ENCODE data around the gene IGFBPL1. TPM values are rescaled to one million over a fixed set of nuclear protein-coding genes. Genes with fewer than 3 reads are reported as not detected.
A peak's percentile ranks its signal among the peaks of the same experiment; 100 is the strongest.

Gene IGFBPL1
- total RNA-seq, 1 donor from 2014 or later: 0.87 TPM

DNA sequence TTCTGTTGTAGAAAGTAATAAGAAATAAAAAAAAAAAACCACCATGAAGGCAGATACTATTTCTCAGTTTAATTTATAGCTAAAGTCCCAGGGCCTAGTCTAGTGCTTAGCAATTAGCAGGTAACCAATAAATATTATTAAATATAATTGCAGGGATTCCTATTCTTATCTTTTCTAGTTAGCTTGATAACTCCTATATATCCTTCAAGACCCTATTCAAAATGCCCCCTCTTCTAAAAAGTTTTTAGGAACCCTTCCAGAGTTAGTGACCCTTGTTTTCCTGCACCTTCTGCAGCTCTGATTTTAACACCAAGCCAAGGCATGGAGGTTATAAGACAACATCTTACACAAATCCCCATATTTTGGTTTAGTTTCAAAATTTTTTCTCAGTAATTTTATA, 56.4 kb downstream of the IGFBPL1 start:
- Histone ChIP-seq H3K27me3 (no peaks in the 10 kb centered on the region), H3K4me3 (no peak overlapping the region), H3K9me3 (no peaks in the 10 kb centered on the region), H3K27ac (no peak overlapping the region), H3K4me1 (no peaks in the 10 kb centered on the region), H3K36me3 (no peaks in the 10 kb centered on the region)
- TF ChIP-seq, protein P1, sequence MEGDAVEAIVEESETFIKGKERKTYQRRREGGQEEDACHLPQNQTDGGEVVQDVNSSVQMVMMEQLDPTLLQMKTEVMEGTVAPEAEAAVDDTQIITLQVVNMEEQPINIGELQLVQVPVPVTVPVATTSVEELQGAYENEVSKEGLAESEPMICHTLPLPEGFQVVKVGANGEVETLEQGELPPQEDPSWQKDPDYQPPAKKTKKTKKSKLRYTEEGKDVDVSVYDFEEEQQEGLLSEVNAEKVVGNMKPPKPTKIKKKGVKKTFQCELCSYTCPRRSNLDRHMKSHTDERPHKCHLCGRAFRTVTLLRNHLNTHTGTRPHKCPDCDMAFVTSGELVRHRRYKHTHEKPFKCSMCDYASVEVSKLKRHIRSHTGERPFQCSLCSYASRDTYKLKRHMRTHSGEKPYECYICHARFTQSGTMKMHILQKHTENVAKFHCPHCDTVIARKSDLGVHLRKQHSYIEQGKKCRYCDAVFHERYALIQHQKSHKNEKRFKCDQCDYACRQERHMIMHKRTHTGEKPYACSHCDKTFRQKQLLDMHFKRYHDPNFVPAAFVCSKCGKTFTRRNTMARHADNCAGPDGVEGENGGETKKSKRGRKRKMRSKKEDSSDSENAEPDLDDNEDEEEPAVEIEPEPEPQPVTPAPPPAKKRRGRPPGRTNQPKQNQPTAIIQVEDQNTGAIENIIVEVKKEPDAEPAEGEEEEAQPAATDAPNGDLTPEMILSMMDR (IDR thresholded peaks at IDR 0.05): no peak
- intact Hi-C loops (cut with DNase I): loop anchor here (10.0 kb wide), 1 partner anchor 453 kb away; no protein-coding TSS in a partner anchor
- ATAC-seq (no peak), DNase-seq (no peak)

DNA sequence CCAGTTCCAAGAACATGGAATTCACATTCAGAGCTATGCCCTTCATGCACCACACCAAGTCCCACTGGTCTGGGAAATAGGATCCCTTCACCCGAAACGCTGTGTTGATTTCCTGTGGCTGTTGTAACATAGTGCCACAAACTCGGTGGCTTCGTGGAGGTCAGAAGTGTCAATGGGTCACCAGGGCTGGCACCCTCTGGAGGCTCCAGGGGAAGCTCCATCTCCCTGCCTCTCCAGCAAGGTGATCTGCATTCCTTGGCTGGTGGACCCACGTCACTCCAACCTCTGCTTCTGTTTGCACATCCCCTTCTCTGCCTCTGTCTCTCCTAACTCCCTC, 60.7 kb downstream of the IGFBPL1 start:
- TF ChIP-seq, protein P1 (IDR thresholded peaks at IDR 0.05): no peak
- no peaks in the 10 kb centered on the region for H3K9me3 ChIP-seq
- H3K27ac ChIP-seq: no peak overlapping the region
- no peaks in the 10 kb centered on the region for H3K27me3 ChIP-seq
- intact Hi-C loops (cut with DNase I): loop anchor here (10.0 kb wide), 1 partner anchor 449 kb away; no protein-coding TSS in a partner anchor
- ATAC-seq (no peak), DNase-seq (no peak)
- H3K36me3 ChIP-seq: no peaks in the 10 kb centered on the region
- H3K4me1 ChIP-seq: no peaks in the 10 kb centered on the region
- no peak overlapping the region for H3K4me3 ChIP-seq

DNA sequence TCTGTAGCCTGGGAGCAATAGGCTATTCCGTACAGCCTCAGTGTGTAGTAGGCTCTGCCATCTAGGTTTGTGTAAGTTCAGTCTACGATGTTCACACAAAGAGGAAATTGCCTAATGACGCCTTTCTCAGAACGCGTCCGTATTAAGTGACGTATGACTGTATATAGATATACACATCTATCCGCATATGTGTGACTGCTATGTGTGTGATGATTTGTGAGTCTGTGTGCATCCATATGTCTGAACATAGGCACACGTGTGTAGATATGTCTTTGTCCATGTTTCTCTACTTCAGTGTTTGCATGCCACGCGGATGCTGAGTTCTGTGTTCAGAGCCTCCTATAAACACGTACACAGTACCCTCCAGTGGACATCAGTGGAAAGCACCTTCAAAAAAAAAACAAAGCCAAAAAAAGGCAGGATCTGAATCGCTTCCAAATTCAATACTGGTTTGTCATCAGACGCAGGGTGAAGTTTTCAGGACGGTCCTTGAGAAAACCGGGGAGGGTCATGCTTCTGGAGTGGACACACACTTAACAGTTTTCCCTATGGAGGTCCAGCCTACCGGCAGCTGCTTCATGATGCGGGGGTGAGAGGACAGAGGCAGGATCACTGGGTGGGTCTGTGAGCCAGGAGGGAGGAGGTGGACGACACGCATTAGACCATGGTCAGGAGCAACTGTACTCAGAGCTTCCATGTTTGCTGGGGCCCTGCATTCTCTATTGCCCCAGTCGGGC, 61.2 kb downstream of the IGFBPL1 start:
- no peaks in the 10 kb centered on the region for H3K27me3 ChIP-seq
- DNase-seq (no peak), ATAC-seq (peak; percentile 88)
- H3K36me3 ChIP-seq: no peaks in the 10 kb centered on the region
- H3K9me3 ChIP-seq: no peaks in the 10 kb centered on the region
- intact Hi-C loops (cut with DNase I): loop anchor here (10.0 kb wide), 1 partner anchor 448 kb away; no protein-coding TSS in a partner anchor
- H3K4me1 ChIP-seq: no peaks in the 10 kb centered on the region
- TF ChIP-seq, protein P1 (IDR thresholded peaks at IDR 0.05): peak; percentile 66
- no peak overlapping the region for H3K27ac ChIP-seq
- no peak overlapping the region for H3K4me3 ChIP-seq

DNA sequence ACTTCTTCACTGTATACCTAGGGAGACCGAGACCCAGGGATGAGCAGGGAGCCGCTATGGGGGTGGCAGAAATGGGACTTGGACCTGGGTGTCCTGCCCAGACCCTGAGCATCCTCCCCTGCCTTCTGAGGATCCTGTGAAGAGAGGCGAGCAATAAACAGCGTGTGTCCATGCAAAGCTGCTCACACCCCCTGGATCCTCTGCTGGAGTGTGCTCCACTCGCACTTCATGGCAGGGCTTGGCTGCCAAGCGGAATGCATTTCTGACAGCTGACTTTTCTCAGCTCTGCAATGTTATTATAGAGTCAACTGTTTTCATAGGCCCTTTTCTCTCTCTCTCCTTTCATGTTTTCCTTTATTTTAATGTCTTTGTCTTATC, 62.8 kb downstream of the IGFBPL1 start:
- Histone ChIP-seq H3K27ac (no peak overlapping the region), H3K9me3 (no peaks in the 10 kb centered on the region), H3K27me3 (no peaks in the 10 kb centered on the region), H3K4me3 (no peak overlapping the region), H3K36me3 (no peaks in the 10 kb centered on the region), H3K4me1 (no peaks in the 10 kb centered on the region)
- DNase-seq (no peak), ATAC-seq (peak; percentile 49)
- intact Hi-C loops (cut with DNase I): loop anchor here (10.0 kb wide), 1 partner anchor 447 kb away; no protein-coding TSS in a partner anchor
- TF ChIP-seq, protein P1 (IDR thresholded peaks at IDR 0.05): no peak

DNA sequence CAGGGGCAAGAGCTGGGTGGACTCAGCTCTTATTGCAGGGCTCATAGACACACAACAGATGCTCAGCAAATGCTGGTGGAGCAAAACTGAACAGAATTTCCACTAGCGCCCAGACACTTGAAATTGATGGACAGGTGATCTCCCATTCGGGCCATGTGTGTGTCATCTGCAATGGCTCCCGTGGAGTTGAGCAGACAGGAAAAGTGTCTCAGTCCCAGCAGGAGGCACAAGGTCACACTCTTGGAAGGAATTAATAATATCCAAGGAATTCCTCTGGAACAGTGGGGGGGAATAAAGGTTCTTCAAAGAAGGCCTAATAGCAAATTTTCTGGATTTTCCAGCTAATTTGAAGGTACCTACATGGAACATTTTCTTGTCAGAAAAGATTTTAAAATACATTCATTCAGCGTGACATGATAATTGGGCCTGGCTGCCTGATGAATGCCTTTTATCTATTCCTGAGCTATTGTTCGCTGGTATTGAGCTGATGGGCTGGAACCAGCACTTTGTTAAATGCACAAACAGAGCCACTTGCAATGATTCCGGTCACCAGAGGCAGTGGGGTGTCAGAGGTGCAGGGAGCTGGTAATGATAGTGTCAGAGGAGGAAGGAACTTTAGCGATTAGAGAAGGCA, 63.3 kb downstream of the IGFBPL1 start:
- intact Hi-C loops (cut with DNase I): loop anchor here (10.0 kb wide), 1 partner anchor 446 kb away; no protein-coding TSS in a partner anchor
- no peak for ATAC-seq
- no peaks in the 10 kb centered on the region for H3K36me3 ChIP-seq
- no peaks in the 10 kb centered on the region for H3K9me3 ChIP-seq
- no peak overlapping the region for H3K4me3 ChIP-seq
- TF ChIP-seq, protein P1 (IDR thresholded peaks at IDR 0.05): no peak
- H3K27ac ChIP-seq: no peak overlapping the region
- H3K27me3 ChIP-seq: no peaks in the 10 kb centered on the region
- no peaks in the 10 kb centered on the region for H3K4me1 ChIP-seq
- no peak for DNase-seq
